Natural killer cell (primary cell): ENCODE data around the gene LAMTOR5. TPM values are rescaled to one million over a fixed set of nuclear protein-coding genes. Genes with fewer than 3 reads are reported as not detected.

Experiments used
- ATAC-seq, 3 donors: fragments of 150-1000 bp in 2 of 3; fragments of 200-7000 bp in 1 of 3; cut with Tn5 transposase; 1 replicate in 1 of 3; 2 replicates in 2 of 3; pipeline ENCODE4 v1.10.0; 2021; ENCODE audit warnings: mild to moderate bottlenecking in 2 of 3, moderate library complexity in 2 of 3
- DNase-seq, 2 donors: peaks; one replicate each; pipeline versions ENCODE4 v3.0.0 to v3.0.0-alpha.2; 2013 to 2021; ENCODE audit warnings: mixed read lengths in 1 of 2
- H3K27ac ChIP-seq: one replicate; pipeline ENCODE4 v1.5.1; 2013; ENCODE audit warnings: mild to moderate bottlenecking, low read length
- H3K27me3 ChIP-seq: one replicate; pipeline ENCODE4 v1.6.1; 2013; ENCODE audit warnings: low read length; ENCODE audit not compliant: control insufficient read depth, insufficient read depth
- H3K36me3 ChIP-seq: one replicate; pipeline ENCODE4 v1.6.1; 2013; ENCODE audit warnings: low read length; ENCODE audit not compliant: control insufficient read depth, insufficient read depth
- H3K4me1 ChIP-seq: one replicate; pipeline ENCODE4 v1.6.1; 2013; ENCODE audit warnings: low read length; ENCODE audit not compliant: control insufficient read depth, insufficient read depth
- H3K4me3 ChIP-seq: one replicate; pipeline ENCODE4 v1.5.1; 2013; ENCODE audit warnings: low read length
- H3K9me3 ChIP-seq: one replicate; pipeline ENCODE4 v1.6.1; 2013; ENCODE audit warnings: low read length; ENCODE audit not compliant: control insufficient read depth, insufficient read depth
- H3K27ac Mint-ChIP-seq, 2 donors: one replicate each; pipeline ENCODE4 v1.8.0; 2022; ENCODE audit warnings: mild to moderate bottlenecking in 2 of 2, mixed read lengths in 2 of 2, moderate library complexity in 1 of 2
- H3K27me3 Mint-ChIP-seq, 2 donors: one replicate each; pipeline ENCODE4 v1.8.0; 2022; ENCODE audit warnings: low read depth in 2 of 2, mixed read lengths in 2 of 2
- H3K36me3 Mint-ChIP-seq: one replicate; pipeline ENCODE4 v1.8.0; 2022; ENCODE audit warnings: mixed read lengths
- H3K4me1 Mint-ChIP-seq, 2 donors: one replicate each; pipeline ENCODE4 v1.8.0; 2022; ENCODE audit warnings: mixed read lengths in 2 of 2
- H3K4me3 Mint-ChIP-seq: one replicate; pipeline ENCODE4 v1.8.0; 2022; ENCODE audit warnings: mild to moderate bottlenecking, moderate library complexity, mixed read lengths
- H3K9me3 Mint-ChIP-seq, 2 donors: one replicate each; pipeline ENCODE4 v1.8.0; 2022; ENCODE audit warnings: mixed read lengths in 2 of 2
- WGBS: methylation state at CpG from one replicate; pipeline ENCODE4 v1.1.7; 2013; ENCODE audit warnings: missing lambda C conversion rate; ENCODE audit not compliant: insufficient coverage; 5-methylcytosine and 5-hydroxymethylcytosine counted together
- intact Hi-C: fragments of 100-400 bp; cut with micrococcal nuclease; formaldehyde crosslinking; loops from one replicate; pipeline ENCODE4 v1.14.2; 2022
- total RNA-seq, 4 donors: library from RNA; stranded (reverse); fragments of 120-200 nt in 1 of 4; gene quantifications; one replicate each; pipeline versions ENCODE4 v1.2.3 to v1.2.4, GENCODE V29; 2013 to 2022
- TF ChIP-seq, protein P1 (sequence below): fragments of 200-600 bp; IDR thresholded peaks from one replicate; pipeline ENCODE4 v1.8.0; 2022; ENCODE audit warnings: antibody characterized with exemption

LAMTOR5 gene
- total RNA-seq, 3 donors from 2014 or later (not counting 1 experiment from before 2014, with no cell fraction given) = 86.1 to 102 (median 90.4) TPM

DNA sequence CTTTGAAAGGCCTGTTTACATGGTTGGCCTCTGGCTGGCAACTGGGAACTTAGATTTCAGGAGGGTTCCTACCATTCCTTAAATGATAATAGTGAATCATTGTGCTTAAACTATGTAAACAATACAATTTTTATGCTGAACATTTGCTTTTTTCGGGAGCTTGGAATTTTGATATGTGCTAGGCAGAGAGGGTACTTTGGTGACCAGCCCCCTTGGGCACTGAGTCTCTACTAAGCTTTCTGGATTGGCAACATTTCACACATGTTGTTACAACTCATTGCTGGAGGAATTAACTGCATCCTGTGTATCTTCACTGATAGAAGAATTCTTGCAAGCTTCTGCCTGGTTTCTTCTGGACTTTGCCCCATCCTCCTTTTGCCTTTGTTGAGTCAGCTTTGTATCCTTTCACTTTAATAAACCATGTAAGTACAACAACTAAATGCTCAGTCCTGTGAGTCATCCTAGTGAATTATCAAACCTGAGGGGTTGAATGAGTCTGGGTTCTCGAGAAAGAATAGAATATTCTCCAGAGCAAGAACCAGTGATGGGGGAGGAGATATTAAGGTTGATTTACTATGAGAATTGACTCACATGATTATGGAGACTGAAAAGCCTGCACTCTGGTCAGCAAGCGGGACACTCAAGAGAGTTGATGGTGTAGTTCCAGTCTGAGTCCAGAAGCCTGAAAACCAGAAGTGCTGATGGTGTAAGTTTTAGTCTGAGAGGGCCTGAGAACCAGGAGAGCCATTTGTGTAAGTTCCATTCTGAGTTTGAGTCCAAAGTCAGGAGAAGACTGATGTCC, 13.6 kb downstream of the LAMTOR5 start:
- H3K4me3 Mint-ChIP-seq = no peak overlapping the region
- H3K27me3 ChIP-seq = no peaks in the 10 kb centered on the region
- H3K9me3 Mint-ChIP-seq = no peaks in the 10 kb centered on the region
- no peaks in the 10 kb centered on the region for H3K36me3 Mint-ChIP-seq
- no peaks in the 10 kb centered on the region for H3K4me1 ChIP-seq
- no peak overlapping the region for H3K27ac Mint-ChIP-seq
- intact Hi-C loops = no loop called here
- WGBS = 90% methylated on average over 3 of the region's 3 CpGs
- no peaks in the 10 kb centered on the region for H3K9me3 ChIP-seq
- TF ChIP-seq, protein P1, sequence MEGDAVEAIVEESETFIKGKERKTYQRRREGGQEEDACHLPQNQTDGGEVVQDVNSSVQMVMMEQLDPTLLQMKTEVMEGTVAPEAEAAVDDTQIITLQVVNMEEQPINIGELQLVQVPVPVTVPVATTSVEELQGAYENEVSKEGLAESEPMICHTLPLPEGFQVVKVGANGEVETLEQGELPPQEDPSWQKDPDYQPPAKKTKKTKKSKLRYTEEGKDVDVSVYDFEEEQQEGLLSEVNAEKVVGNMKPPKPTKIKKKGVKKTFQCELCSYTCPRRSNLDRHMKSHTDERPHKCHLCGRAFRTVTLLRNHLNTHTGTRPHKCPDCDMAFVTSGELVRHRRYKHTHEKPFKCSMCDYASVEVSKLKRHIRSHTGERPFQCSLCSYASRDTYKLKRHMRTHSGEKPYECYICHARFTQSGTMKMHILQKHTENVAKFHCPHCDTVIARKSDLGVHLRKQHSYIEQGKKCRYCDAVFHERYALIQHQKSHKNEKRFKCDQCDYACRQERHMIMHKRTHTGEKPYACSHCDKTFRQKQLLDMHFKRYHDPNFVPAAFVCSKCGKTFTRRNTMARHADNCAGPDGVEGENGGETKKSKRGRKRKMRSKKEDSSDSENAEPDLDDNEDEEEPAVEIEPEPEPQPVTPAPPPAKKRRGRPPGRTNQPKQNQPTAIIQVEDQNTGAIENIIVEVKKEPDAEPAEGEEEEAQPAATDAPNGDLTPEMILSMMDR = no peak
- peaks cover 4% of the 10 kb centered on the region for H3K36me3 ChIP-seq
- no peak overlapping the region for H3K27ac ChIP-seq
- DNase-seq (no peak), ATAC-seq (no peak)
- no peak overlapping the region for H3K4me3 ChIP-seq
- H3K27me3 Mint-ChIP-seq = no peaks in the 10 kb centered on the region
- H3K4me1 Mint-ChIP-seq = no peaks in the 10 kb centered on the region

DNA sequence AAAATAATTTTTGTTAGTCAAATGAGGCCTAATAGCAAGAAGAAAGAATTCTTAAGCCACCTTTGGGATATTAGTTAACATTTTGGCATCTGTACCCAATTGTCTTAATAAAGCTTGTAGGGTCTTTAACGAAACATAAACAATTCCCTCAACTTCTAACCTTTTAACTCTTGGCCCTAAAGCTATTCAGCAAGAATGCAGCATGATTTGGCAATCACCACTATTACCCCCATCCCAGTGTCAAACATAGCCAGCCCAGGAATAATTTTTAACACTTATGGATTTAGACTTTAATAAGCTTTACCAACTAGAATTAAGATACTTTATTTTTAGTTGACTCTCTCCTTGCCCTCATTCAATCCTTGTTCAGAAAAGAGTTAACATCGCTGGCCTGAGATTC, 14.2 kb downstream of the LAMTOR5 start:
- no peaks in the 10 kb centered on the region for H3K4me1 Mint-ChIP-seq
- intact Hi-C loops = no loop called here
- Histone ChIP-seq H3K4me3 (no peak overlapping the region), H3K4me1 (no peaks in the 10 kb centered on the region), H3K27me3 (no peaks in the 10 kb centered on the region), H3K9me3 (no peaks in the 10 kb centered on the region), H3K36me3 (peaks cover 4% of the 10 kb centered on the region), H3K27ac (no peak overlapping the region)
- no peak for DNase-seq
- H3K36me3 Mint-ChIP-seq = no peaks in the 10 kb centered on the region
- ATAC-seq = no peak
- TF ChIP-seq, protein P1 = no peak
- no peak overlapping the region for H3K27ac Mint-ChIP-seq
- no peak overlapping the region for H3K4me3 Mint-ChIP-seq
- no peaks in the 10 kb centered on the region for H3K27me3 Mint-ChIP-seq
- H3K9me3 Mint-ChIP-seq = no peaks in the 10 kb centered on the region
- WGBS = 97% methylated on average over 2 of the region's 2 CpGs

DNA sequence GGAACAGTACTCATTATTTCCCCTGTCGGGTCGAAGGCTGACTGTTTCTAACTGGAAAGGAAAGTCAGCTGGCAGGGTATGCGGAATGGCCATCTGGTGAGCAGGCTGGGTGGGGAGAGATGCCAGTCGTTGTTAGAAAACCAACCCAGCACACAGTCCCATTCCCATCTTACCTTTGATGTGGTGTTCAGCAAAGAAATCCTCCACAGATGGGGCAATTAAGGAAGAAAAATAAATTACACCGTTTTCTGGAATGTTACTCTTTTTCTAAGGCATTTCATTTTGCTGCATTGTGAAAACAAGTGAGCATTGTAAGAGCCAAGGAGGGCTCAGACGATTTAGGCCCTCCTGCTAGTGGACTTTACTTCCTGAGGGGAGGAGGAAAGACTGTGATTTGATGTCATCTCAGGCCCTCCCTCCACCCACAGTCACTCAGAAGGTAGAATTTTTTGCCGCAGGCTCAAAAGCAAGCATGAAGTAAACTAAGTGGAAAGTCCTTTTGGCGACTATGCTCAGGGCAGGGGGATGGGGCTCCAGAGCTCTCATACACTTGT, 16.7 kb downstream of the LAMTOR5 start, which contains the start of gene SLC16A4:
Gene SLC16A4 (minus strand): TSS at position 335 of the 554 bp plus-strand sequence. CDS start 1,703 bp downstream, outside the sequence.
- Mint-ChIP-seq H3K27ac (no peak within 1 kb of the TSS), H3K4me1 (no peaks in the 10 kb centered on the region), H3K9me3 (no peaks in the 10 kb centered on the region), H3K36me3 (no peaks in the 10 kb centered on the region), H3K4me3 (no peak within 1 kb of the TSS), H3K27me3 (no peaks in the 10 kb centered on the region)
- ATAC-seq (no peak), DNase-seq (no peak)
- no peaks in the 10 kb centered on the region for H3K9me3 ChIP-seq
- H3K4me3 ChIP-seq = no peak within 1 kb of the TSS
- H3K4me1 ChIP-seq = no peaks in the 10 kb centered on the region
- H3K27me3 ChIP-seq = no peaks in the 10 kb centered on the region
- peaks cover 4% of the 10 kb centered on the region for H3K36me3 ChIP-seq
- no peak within 1 kb of the TSS for H3K27ac ChIP-seq
- intact Hi-C loops = no loop called here
- TF ChIP-seq, protein P1 = no peak
- WGBS = 90% methylated on average over 5 of the region's 8 CpGs
